ENCODE results near the gene FGF12. TPM values are rescaled to one million over a fixed set of nuclear protein-coding genes. Genes with fewer than 3 reads are reported as not detected.

FGF12 gene
- total and polyA plus RNA-seq, 4 donors, result 34.1 to 113 (median 78.0) TPM

DNA sequence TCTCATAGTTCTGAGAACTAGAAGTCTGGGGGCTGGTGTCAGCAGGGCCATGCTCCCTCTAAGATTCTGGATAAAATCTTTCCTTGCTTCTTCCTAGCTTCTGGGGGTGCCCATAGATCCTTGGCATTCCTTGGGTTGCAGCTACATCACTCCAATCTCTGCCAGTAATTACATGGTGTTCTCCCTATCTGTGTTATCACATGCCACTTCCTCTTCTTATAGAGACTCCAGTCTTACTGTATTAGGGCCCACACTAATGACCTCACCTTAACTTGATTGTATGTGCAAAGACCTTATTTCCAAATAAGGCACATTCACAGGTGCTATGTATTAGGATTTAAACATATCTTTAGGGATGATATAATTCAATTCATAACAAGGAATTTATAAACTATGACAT lies 618.5 kb downstream of the FGF12 start:
- Histone ChIP-seq H3K9me3 (ENCODE audit: control insufficient read depth, insufficient read depth, low read length) (no peaks in the 10 kb centered on the region), H3K4me1 (ENCODE audit: control insufficient read depth, insufficient read depth, low read length) (no peaks in the 10 kb centered on the region), H3K4me3 (ENCODE audit: low read depth, low read length) (no peak overlapping the region), H3K27me3 (ENCODE audit: control insufficient read depth, insufficient read depth, low read length) (no peaks in the 10 kb centered on the region), H3K36me3 (ENCODE audit: control insufficient read depth, insufficient read depth, low read length) (no peaks in the 10 kb centered on the region), H3K27ac (ENCODE audit: low read depth, low read length) (no peak overlapping the region)
- no peak for DNase-seq (ENCODE audit: low read depth in 4 of 6, low spot score in 6 of 6)

DNA sequence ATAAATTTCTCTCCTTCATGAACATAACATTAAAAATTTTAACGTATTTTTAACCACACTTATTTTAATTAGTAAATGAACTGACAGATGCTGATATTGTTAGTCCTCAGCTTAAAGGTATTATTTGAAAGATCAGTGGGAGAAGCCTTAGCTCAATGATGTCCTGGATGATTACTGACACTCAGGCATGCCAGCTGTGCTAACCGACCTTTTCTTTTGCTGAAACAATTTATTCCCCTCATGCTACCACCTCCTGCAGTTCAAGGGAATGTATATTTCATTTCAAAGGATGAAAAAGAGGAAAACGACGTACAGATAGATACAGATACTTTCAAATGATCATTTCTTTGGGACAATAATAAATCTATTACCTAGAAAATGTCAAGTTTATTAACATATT lies 620.8 kb downstream of the FGF12 start:
- Histone ChIP-seq H3K27me3 (ENCODE audit: control insufficient read depth, insufficient read depth, low read length) (no peaks in the 10 kb centered on the region), H3K9me3 (ENCODE audit: control insufficient read depth, insufficient read depth, low read length) (no peaks in the 10 kb centered on the region), H3K4me1 (ENCODE audit: control insufficient read depth, insufficient read depth, low read length) (no peaks in the 10 kb centered on the region), H3K36me3 (ENCODE audit: control insufficient read depth, insufficient read depth, low read length) (no peaks in the 10 kb centered on the region), H3K4me3 (ENCODE audit: low read depth, low read length) (no peak overlapping the region), H3K27ac (ENCODE audit: low read depth, low read length) (no peak overlapping the region)
- WGBS (ENCODE audit: insufficient coverage), result no CpG with 5 or more reads among the region's 4 CpGs
- no peak for DNase-seq (ENCODE audit: low read depth in 4 of 6, low spot score in 6 of 6)

DNA sequence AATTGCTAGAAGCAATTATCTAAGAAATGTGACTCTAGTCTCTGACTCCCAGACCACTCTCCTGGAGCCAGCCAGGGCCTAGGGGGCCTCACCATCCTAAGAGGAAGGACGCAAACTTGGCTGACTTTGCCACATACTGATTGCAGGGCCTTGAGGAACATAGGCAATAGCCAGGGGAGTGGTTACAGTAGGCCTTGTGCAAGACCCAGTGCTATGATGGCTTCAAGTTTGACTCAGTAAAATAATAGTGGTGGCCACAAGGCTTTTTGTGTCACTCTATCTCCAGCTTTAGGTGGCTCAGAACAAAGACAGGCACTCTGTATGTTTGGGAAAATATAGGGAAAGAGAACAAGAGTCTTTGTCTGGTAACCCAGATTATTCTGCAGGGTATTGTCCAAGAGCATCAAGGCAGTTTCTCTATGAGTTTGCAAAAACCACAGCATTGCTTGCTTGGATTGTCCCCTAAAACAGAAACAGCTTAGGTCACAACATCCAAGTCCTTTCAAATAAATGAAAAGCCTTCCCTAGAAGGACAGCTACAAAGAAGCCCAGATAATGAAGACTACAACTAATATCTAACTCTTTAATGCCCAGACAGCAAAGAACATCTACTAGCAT lies 634.8 kb downstream of the FGF12 start:
- 100% methylated on average over 1 of the region's 1 CpG for WGBS (ENCODE audit: insufficient coverage)
- Histone ChIP-seq H3K4me1 (ENCODE audit: control insufficient read depth, insufficient read depth, low read length) (no peaks in the 10 kb centered on the region), H3K27ac (ENCODE audit: low read depth, low read length) (no peak overlapping the region), H3K36me3 (ENCODE audit: control insufficient read depth, insufficient read depth, low read length) (no peaks in the 10 kb centered on the region), H3K4me3 (ENCODE audit: low read depth, low read length) (no peak overlapping the region), H3K27me3 (ENCODE audit: control insufficient read depth, insufficient read depth, low read length) (no peaks in the 10 kb centered on the region), H3K9me3 (ENCODE audit: control insufficient read depth, insufficient read depth, low read length) (no peaks in the 10 kb centered on the region)
- DNase-seq (ENCODE audit: low read depth in 4 of 6, low spot score in 6 of 6), result no peak

DNA sequence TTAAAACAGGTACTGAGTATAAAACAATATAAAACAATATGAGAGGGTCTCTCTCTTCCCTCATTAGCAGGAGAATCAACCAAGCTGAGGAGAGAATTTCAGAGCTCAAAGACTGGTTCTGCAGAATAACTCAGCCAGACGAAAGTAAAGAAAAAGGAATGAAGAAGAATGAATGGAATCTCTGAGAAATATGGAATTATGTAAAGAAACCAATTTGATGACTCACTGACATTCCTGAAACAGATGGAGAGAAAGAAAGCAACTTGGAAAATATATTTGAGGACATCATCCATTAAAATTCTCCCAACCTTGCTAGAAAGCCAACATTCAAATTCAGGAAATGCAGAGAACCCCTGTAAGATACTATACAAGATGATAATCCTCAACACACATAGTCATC lies 635.5 kb downstream of the FGF12 start:
- no peak for DNase-seq (ENCODE audit: low read depth in 4 of 6, low spot score in 6 of 6)
- H3K4me3 ChIP-seq (ENCODE audit: low read depth, low read length), result no peak overlapping the region
- no peaks in the 10 kb centered on the region for H3K9me3 ChIP-seq (ENCODE audit: control insufficient read depth, insufficient read depth, low read length)
- H3K36me3 ChIP-seq (ENCODE audit: control insufficient read depth, insufficient read depth, low read length), result no peaks in the 10 kb centered on the region
- no peaks in the 10 kb centered on the region for H3K4me1 ChIP-seq (ENCODE audit: control insufficient read depth, insufficient read depth, low read length)
- H3K27ac ChIP-seq (ENCODE audit: low read depth, low read length), result no peak overlapping the region
- WGBS (ENCODE audit: insufficient coverage), result 86% methylated on average over 1 of the region's 1 CpG
- no peaks in the 10 kb centered on the region for H3K27me3 ChIP-seq (ENCODE audit: control insufficient read depth, insufficient read depth, low read length)

DNA sequence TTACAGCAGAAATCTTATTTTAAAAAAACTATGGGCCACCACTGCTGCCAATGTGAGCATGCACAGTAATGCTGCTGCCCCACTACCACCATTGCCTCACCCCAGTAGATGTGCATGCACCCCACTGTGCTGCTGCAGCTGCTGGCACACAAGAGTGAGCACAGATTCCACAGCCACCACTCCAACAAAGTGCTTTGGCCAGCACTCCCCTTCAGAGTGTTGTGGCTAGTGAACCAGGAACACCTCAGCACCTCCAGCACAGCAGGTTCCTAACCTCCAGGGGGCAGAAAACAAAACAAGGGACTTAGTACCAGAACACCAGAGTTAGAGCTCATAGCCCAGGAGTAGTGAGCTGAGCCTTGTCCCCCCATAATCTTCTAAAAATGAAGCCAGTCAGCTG lies 636.8 kb downstream of the FGF12 start:
- H3K4me3 ChIP-seq (ENCODE audit: low read depth, low read length), result no peak overlapping the region

More for the DNA sequence above, 636.8 kb downstream of the FGF12 start:
- no peak for DNase-seq (ENCODE audit: low read depth in 4 of 6, low spot score in 6 of 6)
- Histone ChIP-seq H3K27ac (ENCODE audit: low read depth, low read length) (no peak overlapping the region), H3K36me3 (ENCODE audit: control insufficient read depth, insufficient read depth, low read length) (no peaks in the 10 kb centered on the region), H3K9me3 (ENCODE audit: control insufficient read depth, insufficient read depth, low read length) (no peaks in the 10 kb centered on the region), H3K4me1 (ENCODE audit: control insufficient read depth, insufficient read depth, low read length) (no peaks in the 10 kb centered on the region), H3K27me3 (ENCODE audit: control insufficient read depth, insufficient read depth, low read length) (no peaks in the 10 kb centered on the region)

Small RNAs within 50 kb of the gene (small RNA-seq; reads per million reads assigned to genes)
- gene RF01210 (ENCODE audit: low replicate concordance) (not detected), gene RNU1-20P (ENCODE audit: low replicate concordance) (0.24 reads per million, percentile 16 among the genes with 10 or more reads in this experiment)

Other genes starting within 250 kb of the FGF12 start
- gene MB21D2, start 190.3 kb upstream of the FGF12 start, total RNA-seq, result 10 to 100 TPM in 1 of 2 donors, 1 to 10 TPM in 1; 9.5 to 23.4 TPM
- gene MB21D2, start 190.3 kb upstream of the FGF12 start, polyA plus RNA-seq (ENCODE audit: insufficient read length in 2 of 2), result 10 to 100 TPM; 18.9 to 23.4 TPM